Transverse colon (tissue), 3 donors: ENCODE results near the gene SPATC1L.

Experiments used
- CTCF ChIP-seq, 5 experiments: fragments of 200-600 bp in 3 of 5; fragments of 450-650 bp in 2 of 5; sonication (generic) in 3 of 5; IDR thresholded peaks; 1 replicate in 2 of 5; 2 replicates in 3 of 5; pipeline ENCODE4 v1.5.1; 2016 to 2017; ENCODE audit warnings: antibody characterized with exemption in 5 of 5, inconsistent platforms in 3 of 5, mild to moderate bottlenecking in 2 of 5, moderate library complexity in 1 of 5
- EP300 ChIP-seq: sonication (generic); formaldehyde crosslinking; IDR thresholded peaks from one replicate; pipeline ENCODE4 v1.6.1; 2017; ENCODE audit warnings: antibody characterized with exemption, low read depth
- POLR2A ChIP-seq: fragments of 450-650 bp; IDR thresholded peaks from one replicate; pipeline ENCODE4 v1.6.1; 2016; ENCODE audit warnings: antibody characterized with exemption, mild to moderate bottlenecking, moderate library complexity

GRCh38 chr21:46223217-46223616, 39.0 kb upstream of the SPATC1L start:
- no peak for TF ChIP-seq CTCF (IDR thresholded peaks at IDR 0.05)
- no peak for TF ChIP-seq POLR2A
- TF ChIP-seq EP300, result no peak
